Nephron (organoid): ENCODE measurements around the gene ABTB1.
A peak's percentile ranks its signal among the peaks of the same experiment; 100 is the strongest.

Experiments used
- H3K27ac Mint-ChIP-seq, 3 experiments: 2 replicates each; pipeline ENCODE4 v1.8.0; 2020; ENCODE audit warnings: mixed read lengths in 3 of 3, mild to moderate bottlenecking in 2 of 3, moderate library complexity in 1 of 3
- H3K27me3 Mint-ChIP-seq: 2 replicates; pipeline ENCODE4 v1.8.0; 2021; ENCODE audit warnings: low read depth, mild to moderate bottlenecking, moderate library complexity, mixed read lengths
- H3K36me3 Mint-ChIP-seq: 2 replicates; pipeline ENCODE4 v1.8.0; 2020; ENCODE audit warnings: low read depth, mixed read lengths
- H3K4me1 Mint-ChIP-seq: 2 replicates; pipeline ENCODE4 v1.8.0; 2020; ENCODE audit warnings: mixed read lengths
- H3K4me3 Mint-ChIP-seq, 3 experiments: 2 replicates each; pipeline ENCODE4 v1.8.0; 2020; ENCODE audit warnings: mild to moderate bottlenecking in 3 of 3, mixed read lengths in 3 of 3, moderate library complexity in 2 of 3
- H3K9me3 Mint-ChIP-seq: 2 replicates; pipeline ENCODE4 v1.8.0; 2020; ENCODE audit warnings: mixed read lengths
- CTCF ChIP-seq, 3 experiments: fragments of 200-600 bp; sonication (generic); IDR thresholded peaks; one replicate each; pipeline ENCODE4 v1.5.0; 2021; ENCODE audit warnings: antibody characterized with exemption in 3 of 3; ENCODE audit not compliant: unreplicated experiment in 3 of 3

The ABTB1 gene

GRCh38 chr3:127729556-127730056 is 56.9 kb downstream of the ABTB1 start:
- H3K4me3 Mint-ChIP-seq, result no peak overlapping the region
- H3K36me3 Mint-ChIP-seq, result peaks cover 14% of the 10 kb centered on the region
- peak overlapping the region in 1 of 3 experiments; percentile 10 for H3K27ac Mint-ChIP-seq
- H3K9me3 Mint-ChIP-seq, result peaks cover 7% of the 10 kb centered on the region
- peaks cover 11% of the 10 kb centered on the region for H3K27me3 Mint-ChIP-seq
- H3K4me1 Mint-ChIP-seq, result peaks cover 46% of the 10 kb centered on the region
- no peak for TF ChIP-seq CTCF (IDR thresholded peaks at IDR 0.05; ENCODE audit: unreplicated experiment in 3 of 3)

GRCh38 chr3:127730171-127730570 is 57.4 kb downstream of the ABTB1 start:
- no peak overlapping the region for H3K4me3 Mint-ChIP-seq
- H3K27ac Mint-ChIP-seq, result peak overlapping the region in 1 of 3 experiments; percentile 10
- H3K4me1 Mint-ChIP-seq, result peaks cover 51% of the 10 kb centered on the region
- H3K36me3 Mint-ChIP-seq, result peaks cover 9% of the 10 kb centered on the region
- no peak for TF ChIP-seq CTCF (IDR thresholded peaks at IDR 0.05; ENCODE audit: unreplicated experiment in 3 of 3)
- H3K27me3 Mint-ChIP-seq, result peaks cover 7% of the 10 kb centered on the region
- H3K9me3 Mint-ChIP-seq, result peaks cover 4% of the 10 kb centered on the region
